Measurements from ENCODE around the gene COL26A1. TPM values are rescaled to one million over a fixed set of nuclear protein-coding genes. Genes with fewer than 3 reads are reported as not detected.

The COL26A1 gene
- total RNA-seq, 1 experiment from 2014 or later: not detected

DNA sequence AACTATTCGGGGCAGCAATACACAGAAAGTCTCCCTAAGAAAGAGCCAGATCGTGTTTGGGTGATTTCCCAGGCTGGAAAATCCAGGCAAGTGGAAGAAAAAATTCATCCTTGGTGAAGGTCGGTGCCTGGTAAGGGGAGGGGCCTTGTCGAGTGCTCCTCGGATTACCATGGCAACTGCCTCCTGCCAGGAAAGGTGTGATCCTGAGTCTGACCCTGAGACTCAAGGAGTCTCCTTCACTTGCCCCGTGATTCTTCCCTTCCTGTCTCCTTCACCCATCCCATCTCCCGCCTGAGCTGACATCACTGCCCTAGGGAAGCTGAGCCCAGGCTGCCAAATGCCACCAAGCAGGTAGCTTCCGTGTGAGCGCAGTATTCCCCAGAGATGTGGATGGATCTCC lies 154.2 kb downstream of the COL26A1 start:
- H2AFZ ChIP-seq (ENCODE audit: low read length): no peak overlapping the region
- no peaks in the 10 kb centered on the region for H3K36me3 ChIP-seq (ENCODE audit: insufficient read depth, low read length)
- H3K4me3 ChIP-seq (ENCODE audit: low read length): no peak overlapping the region
- H3K9me3 ChIP-seq (ENCODE audit: low read length): no peaks in the 10 kb centered on the region
- no peaks in the 10 kb centered on the region for H3K9me2 ChIP-seq (replicated peaks; ENCODE audit: insufficient read depth, low read length)
- no peak overlapping the region for H3K27ac ChIP-seq (ENCODE audit: low read length)
- no peak for DNase-seq
- H4K20me1 ChIP-seq (ENCODE audit: insufficient read depth, low read depth, low read length): no peaks in the 10 kb centered on the region
- H3K27me3 ChIP-seq (ENCODE audit: low read length): no peaks in the 10 kb centered on the region
- no peak overlapping the region for H3K9ac ChIP-seq (ENCODE audit: low read length)
- no peaks in the 10 kb centered on the region for H3K79me2 ChIP-seq (ENCODE audit: low read length)
- H3K4me2 ChIP-seq (ENCODE audit: low read depth, low read length, poor library complexity, severe bottlenecking): no peak overlapping the region
- H3K4me1 ChIP-seq (ENCODE audit: low read length): no peaks in the 10 kb centered on the region

- no peaks in the 10 kb centered on the region for H3K36me3 ChIP-seq (ENCODE audit: insufficient read depth, low read length)
- H4K20me1 ChIP-seq (ENCODE audit: insufficient read depth, low read depth, low read length): no peaks in the 10 kb centered on the region
- no peaks in the 10 kb centered on the region for H3K27me3 ChIP-seq (ENCODE audit: low read length)
- no peak overlapping the region for H3K9ac ChIP-seq (ENCODE audit: low read length)
- H3K4me2 ChIP-seq (ENCODE audit: low read depth, low read length, poor library complexity, severe bottlenecking): no peak overlapping the region
- no peak for DNase-seq
- H3K27ac ChIP-seq (ENCODE audit: low read length): no peak overlapping the region
- H3K79me2 ChIP-seq (ENCODE audit: low read length): no peaks in the 10 kb centered on the region
- no peak overlapping the region for H3K4me3 ChIP-seq (ENCODE audit: low read length)
- H3K4me1 ChIP-seq (ENCODE audit: low read length): no peaks in the 10 kb centered on the region
- H3K9me2 ChIP-seq (replicated peaks; ENCODE audit: insufficient read depth, low read length): no peaks in the 10 kb centered on the region
- no peak overlapping the region for H2AFZ ChIP-seq (ENCODE audit: low read length)
- no peaks in the 10 kb centered on the region for H3K9me3 ChIP-seq (ENCODE audit: low read length)
Observed at GRCh38 chr7:101517304-101517703, 154.6 kb downstream of the COL26A1 start.

DNA sequence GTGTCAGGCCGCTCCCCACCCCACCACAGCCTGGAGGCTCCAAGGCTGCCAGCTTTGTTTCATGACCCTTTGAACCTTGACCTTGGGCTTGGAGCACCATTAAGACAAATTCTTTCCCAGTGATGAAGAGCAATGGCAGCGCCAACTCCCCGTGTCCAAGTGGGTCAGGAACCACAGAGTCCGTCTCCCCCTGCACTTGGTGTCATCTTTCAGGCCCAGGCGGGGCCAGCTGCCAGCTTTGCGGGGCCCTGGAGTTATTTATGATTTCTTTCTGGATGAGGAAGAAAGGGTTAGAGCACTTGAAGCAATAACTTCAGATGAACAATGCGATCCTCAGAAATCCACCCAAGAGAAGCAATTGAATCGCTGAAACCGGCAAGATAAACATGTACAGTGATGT lies 155.7 kb downstream of the COL26A1 start:
- no peaks in the 10 kb centered on the region for H3K9me2 ChIP-seq (replicated peaks; ENCODE audit: insufficient read depth, low read length)
- no peaks in the 10 kb centered on the region for H3K9me3 ChIP-seq (ENCODE audit: low read length)
- no peaks in the 10 kb centered on the region for H4K20me1 ChIP-seq (ENCODE audit: insufficient read depth, low read depth, low read length)
- H3K27me3 ChIP-seq (ENCODE audit: low read length): no peaks in the 10 kb centered on the region
- no peak overlapping the region for H3K9ac ChIP-seq (ENCODE audit: low read length)
- no peak overlapping the region for H3K4me3 ChIP-seq (ENCODE audit: low read length)
- no peak overlapping the region for H2AFZ ChIP-seq (ENCODE audit: low read length)
- no peak overlapping the region for H3K4me2 ChIP-seq (ENCODE audit: low read depth, low read length, poor library complexity, severe bottlenecking)
- H3K4me1 ChIP-seq (ENCODE audit: low read length): no peaks in the 10 kb centered on the region
- H3K36me3 ChIP-seq (ENCODE audit: insufficient read depth, low read length): no peaks in the 10 kb centered on the region
- no peak for DNase-seq
- H3K79me2 ChIP-seq (ENCODE audit: low read length): no peaks in the 10 kb centered on the region
- H3K27ac ChIP-seq (ENCODE audit: low read length): no peak overlapping the region

GRCh38 chr7:101519324-101520023 lies 156.8 kb downstream of the COL26A1 start:
- Histone ChIP-seq H3K4me3 (ENCODE audit: low read length) (no peak overlapping the region), H3K4me2 (ENCODE audit: low read depth, low read length, poor library complexity, severe bottlenecking) (no peak overlapping the region), H3K27me3 (ENCODE audit: low read length) (no peaks in the 10 kb centered on the region), H3K36me3 (ENCODE audit: insufficient read depth, low read length) (no peaks in the 10 kb centered on the region), H3K9me2 (replicated peaks; ENCODE audit: insufficient read depth, low read length) (no peaks in the 10 kb centered on the region), H3K9me3 (ENCODE audit: low read length) (no peaks in the 10 kb centered on the region), H3K79me2 (ENCODE audit: low read length) (no peaks in the 10 kb centered on the region), H3K27ac (ENCODE audit: low read length) (no peak overlapping the region), H3K9ac (ENCODE audit: low read length) (no peak overlapping the region), H2AFZ (ENCODE audit: low read length) (no peak overlapping the region), H3K4me1 (ENCODE audit: low read length) (no peaks in the 10 kb centered on the region), H4K20me1 (ENCODE audit: insufficient read depth, low read depth, low read length) (no peaks in the 10 kb centered on the region)
- DNase-seq: no peak

GRCh38 chr7:101521430-101521925 lies 158.8 kb downstream of the COL26A1 start:
- H3K9ac ChIP-seq (ENCODE audit: low read length): no peak overlapping the region
- H2AFZ ChIP-seq (ENCODE audit: low read length): no peak overlapping the region
- no peaks in the 10 kb centered on the region for H3K9me3 ChIP-seq (ENCODE audit: low read length)
- no peak overlapping the region for H3K27ac ChIP-seq (ENCODE audit: low read length)
- no peak overlapping the region for H3K4me3 ChIP-seq (ENCODE audit: low read length)
- no peaks in the 10 kb centered on the region for H3K27me3 ChIP-seq (ENCODE audit: low read length)
- no peaks in the 10 kb centered on the region for H4K20me1 ChIP-seq (ENCODE audit: insufficient read depth, low read depth, low read length)
- H3K4me1 ChIP-seq (ENCODE audit: low read length): no peaks in the 10 kb centered on the region
- H3K36me3 ChIP-seq (ENCODE audit: insufficient read depth, low read length): no peaks in the 10 kb centered on the region
- DNase-seq: no peak
- H3K4me2 ChIP-seq (ENCODE audit: low read depth, low read length, poor library complexity, severe bottlenecking): no peak overlapping the region
- no peaks in the 10 kb centered on the region for H3K9me2 ChIP-seq (replicated peaks; ENCODE audit: insufficient read depth, low read length)
- H3K79me2 ChIP-seq (ENCODE audit: low read length): no peaks in the 10 kb centered on the region

GRCh38 chr7:101522021-101522420 lies 159.3 kb downstream of the COL26A1 start:
- Histone ChIP-seq H3K9me2 (replicated peaks; ENCODE audit: insufficient read depth, low read length) (no peaks in the 10 kb centered on the region), H3K4me2 (ENCODE audit: low read depth, low read length, poor library complexity, severe bottlenecking) (no peak overlapping the region), H3K9me3 (ENCODE audit: low read length) (no peaks in the 10 kb centered on the region), H3K79me2 (ENCODE audit: low read length) (no peaks in the 10 kb centered on the region), H3K4me3 (ENCODE audit: low read length) (no peak overlapping the region), H2AFZ (ENCODE audit: low read length) (no peak overlapping the region), H4K20me1 (ENCODE audit: insufficient read depth, low read depth, low read length) (no peaks in the 10 kb centered on the region), H3K9ac (ENCODE audit: low read length) (no peak overlapping the region), H3K27me3 (ENCODE audit: low read length) (no peaks in the 10 kb centered on the region), H3K36me3 (ENCODE audit: insufficient read depth, low read length) (no peaks in the 10 kb centered on the region), H3K4me1 (ENCODE audit: low read length) (no peaks in the 10 kb centered on the region), H3K27ac (ENCODE audit: low read length) (no peak overlapping the region)
- DNase-seq: no peak

DNA sequence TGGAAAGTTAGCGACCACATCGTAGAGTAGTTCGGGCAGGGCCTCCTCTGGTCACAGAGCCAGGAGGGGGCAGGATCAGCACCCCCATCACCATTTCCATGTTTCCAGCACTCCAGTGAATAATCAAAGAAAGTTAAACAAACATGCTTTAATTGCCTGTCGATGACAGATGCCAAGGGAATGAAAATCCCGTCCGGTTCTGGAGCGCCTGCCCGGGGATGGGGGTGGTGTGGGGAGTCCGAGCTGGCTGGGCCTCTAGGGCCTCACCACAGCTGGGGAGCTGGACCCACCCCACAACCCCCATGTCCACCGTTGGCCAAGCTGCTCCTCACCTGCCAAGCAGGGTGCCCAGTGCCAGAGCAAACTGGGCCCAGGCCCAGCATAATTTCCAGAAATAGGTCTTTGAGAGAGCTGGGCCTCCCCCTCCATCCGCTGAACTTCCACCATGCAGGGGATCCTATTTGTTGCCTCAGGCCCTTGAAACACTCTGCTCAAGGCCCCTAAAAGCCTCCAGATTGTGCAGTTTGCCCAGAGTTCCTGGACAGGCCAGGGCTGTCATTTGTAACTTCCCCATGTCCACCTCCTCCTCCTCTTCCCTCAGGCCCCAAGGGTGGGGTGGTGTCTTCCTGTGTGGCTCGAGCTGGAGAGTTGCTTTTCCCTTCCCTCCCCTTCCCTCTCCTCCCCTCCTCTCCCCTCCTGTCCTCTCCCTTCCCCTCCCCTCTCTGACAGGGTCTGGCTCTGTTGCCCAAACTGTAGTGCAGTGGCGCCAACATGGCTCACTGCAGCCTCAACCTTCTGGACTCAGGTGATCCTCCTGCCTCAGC lies 165.4 kb downstream of the COL26A1 start:
- Histone ChIP-seq H3K4me3 (ENCODE audit: low read length) (no peak overlapping the region), H3K36me3 (ENCODE audit: insufficient read depth, low read length) (no peaks in the 10 kb centered on the region), H3K4me1 (ENCODE audit: low read length) (peaks cover 13% of the 10 kb centered on the region), H3K27me3 (ENCODE audit: low read length) (no peaks in the 10 kb centered on the region), H3K79me2 (ENCODE audit: low read length) (no peaks in the 10 kb centered on the region), H3K9me3 (ENCODE audit: low read length) (no peaks in the 10 kb centered on the region), H3K4me2 (ENCODE audit: low read depth, low read length, poor library complexity, severe bottlenecking) (no peak overlapping the region), H3K27ac (ENCODE audit: low read length) (no peak overlapping the region), H3K9ac (ENCODE audit: low read length) (no peak overlapping the region), H2AFZ (ENCODE audit: low read length) (no peak overlapping the region), H4K20me1 (ENCODE audit: insufficient read depth, low read depth, low read length) (no peaks in the 10 kb centered on the region), H3K9me2 (replicated peaks; ENCODE audit: insufficient read depth, low read length) (no peaks in the 10 kb centered on the region)
- DNase-seq: no peak

- H3K79me2 ChIP-seq (ENCODE audit: low read length): no peaks in the 10 kb centered on the region
- no peaks in the 10 kb centered on the region for H3K36me3 ChIP-seq (ENCODE audit: insufficient read depth, low read length)
- H3K4me3 ChIP-seq (ENCODE audit: low read length): no peak overlapping the region
- peaks cover 21% of the 10 kb centered on the region for H3K4me1 ChIP-seq (ENCODE audit: low read length)
- no peaks in the 10 kb centered on the region for H3K9me3 ChIP-seq (ENCODE audit: low read length)
- H3K9me2 ChIP-seq (replicated peaks; ENCODE audit: insufficient read depth, low read length): no peaks in the 10 kb centered on the region
- H2AFZ ChIP-seq (ENCODE audit: low read length): no peak overlapping the region
- no peak overlapping the region for H3K4me2 ChIP-seq (ENCODE audit: low read depth, low read length, poor library complexity, severe bottlenecking)
- no peaks in the 10 kb centered on the region for H4K20me1 ChIP-seq (ENCODE audit: insufficient read depth, low read depth, low read length)
- H3K27me3 ChIP-seq (ENCODE audit: low read length): no peaks in the 10 kb centered on the region
- H3K9ac ChIP-seq (ENCODE audit: low read length): no peak overlapping the region
- no peak for DNase-seq
- H3K27ac ChIP-seq (ENCODE audit: low read length): no peak overlapping the region
Observed at GRCh38 chr7:101529560-101529959, 166.9 kb downstream of the COL26A1 start.

Measured in Karpas-422 (cell line).